Measurements from ENCODE around the gene TAS2R50. TPM values are rescaled to one million over a fixed set of nuclear protein-coding genes. Genes with fewer than 3 reads are reported as not detected.
"Not testable (repeated sequence)": the region's sequence is repeated elsewhere in the genome, so short reads cannot be mapped to it uniquely, and the experiment has no call there.

The TAS2R50 gene
- total RNA-seq = 2.7 TPM

GRCh38 chr12:10986812-10987211 lies at the start of gene TAS2R50:
Gene TAS2R50 (minus strand): TSS chr12:10986912. CDS start chr12:10986860, 52 bp downstream.
- intact Hi-C loops (cut with DNase I) = no loop called here
- ATAC-seq (no peak), DNase-seq (ENCODE audit: low spot score) (no peak)

DNA sequence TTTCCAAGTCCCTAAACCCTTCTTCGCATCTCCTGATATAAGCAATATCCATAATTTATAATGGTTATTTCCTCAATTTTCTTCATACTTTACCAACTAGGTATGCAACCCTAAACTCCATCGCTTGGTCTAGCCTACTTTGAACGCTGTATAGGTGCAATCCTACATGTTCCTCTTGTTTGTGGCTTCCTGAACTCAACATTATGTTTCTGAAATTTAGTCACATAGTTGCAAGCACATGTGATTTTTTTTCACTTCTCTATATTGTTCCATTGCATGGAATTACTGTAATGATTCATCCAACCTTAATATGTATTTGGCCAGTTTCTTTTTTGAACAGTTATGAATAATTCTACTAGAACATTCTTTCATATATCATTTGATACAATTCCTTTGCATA lies 47.2 kb upstream of the TAS2R50 start:
- intact Hi-C loops (cut with DNase I); ATAC-seq; DNase-seq (ENCODE audit: low spot score): not testable (repeated sequence)

DNA sequence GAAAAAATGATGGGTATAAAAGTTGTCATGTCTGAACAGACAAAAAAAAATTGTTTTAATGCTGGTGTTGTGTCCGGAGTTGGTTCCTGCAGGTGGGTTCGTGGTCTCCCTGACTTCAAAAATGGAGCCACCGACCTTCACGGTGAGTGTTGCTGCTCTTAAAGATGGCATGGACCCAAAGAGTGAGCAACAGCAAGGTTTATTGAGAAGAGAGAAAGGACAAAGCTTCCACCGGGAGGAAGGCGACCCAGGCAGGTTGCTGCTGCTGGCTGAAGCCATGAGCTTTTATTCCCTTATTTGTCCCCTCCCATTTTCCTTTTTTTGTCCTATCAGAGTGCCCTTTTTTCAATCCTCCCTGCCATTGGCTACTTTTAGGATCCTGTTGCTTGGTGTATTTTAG lies 44.6 kb upstream of the TAS2R50 start, which contains the start of gene TAS2R31:
TSS of gene TAS2R31 (minus strand) at position 101 of the 400 bp plus-strand sequence. CDS start at position 29, 72 bp downstream.
- DNase-seq (ENCODE audit: low spot score) = no peak
- no peak for ATAC-seq
- intact Hi-C loops (cut with DNase I) = no loop called here

- ATAC-seq = no peak
- intact Hi-C loops (cut with DNase I) = no loop called here
- no peak for DNase-seq (ENCODE audit: low spot score)
Observed at GRCh38 chr12:11026118-11026517, 39.4 kb upstream of the TAS2R50 start.

DNA sequence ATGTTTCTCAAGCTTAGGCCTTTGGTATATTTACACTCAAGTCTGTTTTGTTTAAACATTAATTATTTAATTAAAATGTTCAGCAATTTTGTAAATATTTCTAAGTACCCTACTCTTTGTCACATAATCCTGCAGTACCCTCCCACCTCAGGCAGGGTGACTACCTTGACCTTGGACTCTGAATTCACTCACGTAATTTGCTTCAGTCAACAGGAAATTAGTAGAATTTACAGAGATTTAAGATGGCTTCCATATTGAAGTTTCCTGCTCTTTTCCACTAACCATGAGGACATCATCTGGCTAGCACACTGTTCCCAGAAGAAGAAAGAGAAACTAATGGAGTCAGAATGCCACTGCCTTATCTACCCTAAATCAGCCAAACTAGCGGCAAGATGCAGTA lies 36.7 kb upstream of the TAS2R50 start:
- DNase-seq (ENCODE audit: low spot score) (no peak), ATAC-seq (no peak)
- intact Hi-C loops (cut with DNase I) = no loop called here

DNA sequence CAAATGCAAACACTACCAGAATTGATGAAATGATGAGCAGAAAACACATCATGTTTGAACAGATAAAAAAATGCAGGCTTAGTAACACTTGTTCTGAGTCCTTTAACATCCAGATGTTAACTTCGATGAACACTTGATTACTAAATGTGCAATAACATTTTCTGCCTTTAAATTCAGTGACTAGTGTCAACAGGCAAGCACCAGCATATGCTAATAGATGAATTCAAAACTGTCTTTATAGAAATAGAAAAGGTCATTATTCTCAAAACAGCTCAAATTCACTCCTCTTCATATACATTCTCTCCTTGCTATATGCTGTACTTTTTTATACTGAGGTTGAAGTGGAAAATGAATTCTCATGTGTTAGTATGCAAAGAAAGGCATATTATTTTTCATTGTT lies 35.8 kb upstream of the TAS2R50 start, which contains the start of gene TAS2R19:
TSS of gene TAS2R19 (minus strand) at position 101 of the 400 bp plus-strand sequence. CDS start at position 52, 49 bp downstream.
- intact Hi-C loops (cut with DNase I) = no loop called here

DNA sequence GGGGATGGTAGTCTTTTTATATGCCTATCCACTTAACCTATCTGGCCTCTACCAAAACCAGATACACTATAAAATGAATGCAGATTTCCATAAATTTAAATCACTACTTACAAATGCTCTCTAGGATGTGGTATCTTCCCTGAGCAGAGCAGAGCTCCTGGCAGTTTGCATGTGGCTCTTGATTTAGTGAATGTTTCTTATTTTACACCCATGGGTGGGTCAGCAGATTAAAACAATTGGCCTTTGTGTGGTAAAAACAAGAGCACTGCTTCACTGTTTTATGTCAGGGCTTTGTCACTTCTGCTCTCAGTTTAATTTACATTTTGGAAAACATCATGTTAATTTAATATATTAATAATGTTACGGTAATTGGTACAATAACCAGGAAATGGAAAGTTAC lies 30.2 kb upstream of the TAS2R50 start:
- intact Hi-C loops (cut with DNase I) = no loop called here
- DNase-seq (ENCODE audit: low spot score) (no peak), ATAC-seq (no peak)

More for the DNA sequence above, 35.8 kb upstream of the TAS2R50 start, which contains the start of gene TAS2R19:
- ATAC-seq (no peak), DNase-seq (ENCODE audit: low spot score) (no peak)

DNA sequence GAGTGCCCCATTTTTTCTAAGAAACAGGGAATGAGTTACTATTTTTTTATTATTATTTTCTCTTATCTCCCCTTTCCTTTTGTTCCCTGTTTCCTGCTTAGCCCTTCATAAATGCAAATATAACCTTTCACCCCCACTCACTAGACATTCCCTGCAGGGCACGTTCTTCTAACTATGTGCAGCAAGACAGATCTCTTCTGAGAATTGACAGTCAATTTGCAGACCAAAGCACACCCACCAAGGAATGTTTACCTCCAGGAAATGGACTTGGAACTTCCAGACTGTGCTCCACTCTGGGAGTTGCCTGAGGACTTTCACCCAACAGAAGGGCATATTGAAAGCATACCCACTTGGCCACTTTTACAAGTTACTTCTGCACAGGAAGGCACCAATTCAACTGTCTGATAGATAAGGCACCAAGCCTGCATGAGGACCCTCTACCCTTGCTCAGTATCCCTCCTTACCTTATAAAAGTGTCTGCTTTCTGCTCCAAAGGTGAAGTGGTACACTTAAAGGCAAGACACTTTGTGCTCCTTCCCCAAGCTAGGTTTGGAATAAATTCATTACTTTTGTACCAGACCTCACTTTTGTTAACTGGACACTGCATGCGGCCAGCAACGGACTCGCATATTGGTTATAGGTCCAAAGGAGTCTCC lies 29.2 kb upstream of the TAS2R50 start:
- intact Hi-C loops (cut with DNase I) = no loop called here
- ATAC-seq = no peak
- DNase-seq (ENCODE audit: low spot score) = no peak

DNA sequence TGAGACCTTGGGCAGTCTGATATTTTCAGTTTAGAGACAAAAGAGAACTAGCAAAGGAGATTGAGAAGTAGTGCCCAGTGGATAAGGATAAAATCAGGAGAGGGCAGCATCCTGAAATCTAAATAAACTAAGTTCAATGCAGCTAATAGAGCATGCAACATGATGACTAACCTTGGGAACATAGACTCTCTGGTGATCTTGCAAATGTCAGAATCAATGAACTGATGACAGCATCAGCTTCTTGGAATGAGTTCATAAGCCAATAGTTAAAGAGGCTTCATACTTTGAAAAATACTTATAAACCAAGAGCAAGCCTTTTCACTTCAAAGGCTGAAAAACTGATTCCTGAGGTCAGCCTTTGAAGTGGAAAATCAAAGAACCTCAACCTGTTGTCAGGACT lies 27.5 kb upstream of the TAS2R50 start:
- ATAC-seq (no peak), DNase-seq (ENCODE audit: low spot score) (no peak)
- intact Hi-C loops (cut with DNase I) = no loop called here

GRCh38 chr12:11007608-11008007 lies 20.9 kb upstream of the TAS2R50 start:
- ATAC-seq = no peak

GRCh38 chr12:10998204-10998603 lies 11.5 kb upstream of the TAS2R50 start, which contains the start of gene TAS2R20:
Gene TAS2R20 (minus strand): TSS chr12:10998304. CDS start chr12:10997875, 429 bp downstream.
- no peak for DNase-seq (ENCODE audit: low spot score)

More at GRCh38 chr12:11007608-11008007, 20.9 kb upstream of the TAS2R50 start:
- intact Hi-C loops (cut with DNase I) = no loop called here
- no peak for DNase-seq (ENCODE audit: low spot score)

GRCh38 chr12:10994307-10994706 lies 7.6 kb upstream of the TAS2R50 start:
- intact Hi-C loops (cut with DNase I) = no loop called here
- no peak for DNase-seq (ENCODE audit: low spot score)
- no peak for ATAC-seq

More at GRCh38 chr12:10998204-10998603, 11.5 kb upstream of the TAS2R50 start, which contains the start of gene TAS2R20:
- no peak for ATAC-seq
- intact Hi-C loops (cut with DNase I) = no loop called here

DNA sequence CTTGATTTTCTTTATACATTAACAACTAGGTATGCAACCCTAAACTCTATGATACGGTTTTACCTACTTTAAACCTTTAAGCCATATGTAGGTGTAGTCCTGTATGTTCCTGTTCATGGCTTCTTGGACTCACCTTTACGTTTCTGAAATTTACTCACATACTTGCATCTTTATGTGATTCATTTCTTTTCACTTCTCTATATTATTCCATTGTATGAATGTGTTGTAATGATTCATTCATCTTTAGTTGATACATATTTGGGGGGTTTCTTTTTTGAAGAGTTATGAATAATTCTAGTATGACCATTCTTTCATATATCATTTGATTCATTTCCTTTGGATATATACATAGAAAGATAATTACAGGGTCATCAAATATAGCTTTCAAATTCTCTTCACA lies 2.4 kb upstream of the TAS2R50 start:
- ATAC-seq (no peak), DNase-seq (ENCODE audit: low spot score) (no peak)
- intact Hi-C loops (cut with DNase I) = no loop called here

DNA sequence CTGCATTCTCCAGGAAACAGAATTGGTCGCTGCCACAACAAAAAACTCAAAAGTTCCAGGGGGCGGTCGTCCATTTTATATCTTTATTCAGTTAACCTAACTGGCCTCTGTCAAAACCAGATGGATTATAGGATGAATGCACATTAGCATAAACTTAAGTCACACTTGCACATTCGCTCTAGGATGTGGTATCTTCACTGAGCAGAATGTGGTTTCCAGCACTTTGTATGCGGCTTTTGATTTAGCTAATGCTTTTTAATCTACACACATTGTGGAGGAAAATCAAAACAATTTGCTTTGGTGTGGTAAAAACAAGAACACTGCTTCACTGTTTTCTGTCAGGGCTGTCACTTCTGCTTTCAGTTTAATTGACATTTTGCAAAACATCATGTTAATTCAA lies 4.5 kb downstream of the TAS2R50 start:
- DNase-seq (ENCODE audit: low spot score) (no peak), ATAC-seq (no peak)
- intact Hi-C loops (cut with DNase I) = no loop called here

- intact Hi-C loops (cut with DNase I) = no loop called here
- DNase-seq (ENCODE audit: low spot score) (no peak), ATAC-seq (no peak)
Observed at GRCh38 chr12:10974965-10975364, 11.7 kb downstream of the TAS2R50 start.

DNA sequence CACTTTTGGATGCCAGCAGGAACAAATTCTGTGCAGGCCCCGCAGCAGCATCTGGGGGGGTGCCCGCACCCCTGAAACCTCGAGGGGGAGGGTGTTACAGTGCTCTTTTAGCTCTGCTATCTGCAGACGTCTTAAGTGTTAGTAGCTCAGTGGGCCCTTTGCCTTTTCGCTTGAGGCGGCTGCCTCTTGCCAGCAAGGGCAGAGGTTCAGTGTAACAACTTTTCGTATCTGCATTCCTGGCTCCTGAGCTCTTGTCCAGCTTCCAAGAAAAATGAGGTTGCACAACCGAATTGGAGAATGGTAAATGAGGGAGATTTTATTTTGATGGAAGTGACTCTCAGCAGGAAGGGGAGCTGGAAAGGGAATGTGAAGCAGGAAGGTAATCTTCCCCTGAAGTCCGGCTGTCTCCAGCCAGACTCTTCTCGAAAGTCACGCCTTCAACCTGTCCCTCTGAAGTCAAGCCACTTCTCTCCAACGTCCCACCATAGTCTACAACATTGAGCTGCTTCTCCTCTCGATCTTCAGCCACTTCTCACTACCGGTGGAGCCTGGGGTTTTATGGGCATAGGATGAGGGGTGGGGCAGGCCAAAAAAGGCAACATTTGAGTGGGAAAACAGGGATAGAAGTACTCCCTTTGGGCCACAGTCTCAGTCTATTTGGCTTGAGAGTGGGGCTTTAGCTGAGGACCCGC lies 17.8 kb downstream of the TAS2R50 start:
- intact Hi-C loops (cut with DNase I) = no loop called here
- ATAC-seq (peak; percentile 90), DNase-seq (ENCODE audit: low spot score) (peak; percentile 66)

- intact Hi-C loops (cut with DNase I) = no loop called here
- ATAC-seq (peak; percentile 63), DNase-seq (ENCODE audit: low spot score) (no peak)
Observed at GRCh38 chr12:10967409-10967808, 19.3 kb downstream of the TAS2R50 start.

GRCh38 chr12:10966314-10966713 lies 20.4 kb downstream of the TAS2R50 start:
- peak; percentile 77 for ATAC-seq
- no peak for DNase-seq (ENCODE audit: low spot score)
- intact Hi-C loops (cut with DNase I) = no loop called here

GRCh38 chr12:10965476-10965875 lies 21.2 kb downstream of the TAS2R50 start:
- DNase-seq (ENCODE audit: low spot score) = no peak
- intact Hi-C loops (cut with DNase I) = no loop called here
- ATAC-seq = no peak

DNA sequence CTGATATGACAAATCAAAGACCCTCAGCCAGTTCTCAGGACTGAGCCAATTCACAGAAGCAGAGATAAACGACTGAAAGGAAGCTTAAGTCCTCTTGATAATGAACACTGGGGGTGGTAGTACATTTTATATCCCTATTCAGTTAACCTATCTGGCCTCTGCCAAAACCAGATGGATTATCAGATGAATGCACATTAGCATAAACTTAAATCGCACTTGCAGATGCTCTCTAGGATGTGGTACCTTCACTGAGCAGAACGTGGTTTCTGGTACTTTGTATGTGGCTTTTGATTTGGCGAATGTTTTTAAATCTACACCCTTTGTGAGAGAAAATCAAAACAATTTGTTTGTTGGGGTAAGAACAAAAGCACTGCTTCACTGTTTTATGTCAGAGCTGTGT lies 26.5 kb downstream of the TAS2R50 start:
- DNase-seq (ENCODE audit: low spot score) (no peak), ATAC-seq (no peak)
- intact Hi-C loops (cut with DNase I) = no loop called here
